Tibial nerve (tissue), 4 donors: ENCODE results near the gene F7. TPM values are rescaled to one million over a fixed set of nuclear protein-coding genes. Genes with fewer than 3 reads are reported as not detected.

Source experiments
- DNase-seq, 2 donors: peaks; one replicate each; pipeline ENCODE4 v3.0.0-alpha.2; 2019; ENCODE audit warnings: low spot score in 2 of 2
- H3K27ac ChIP-seq, 4 donors: fragments of 200-600 bp; sonication (generic) in 3 of 4; one replicate each; pipeline ENCODE4 v1.5.1; 2017 to 2019; ENCODE audit warnings: mild to moderate bottlenecking in 1 of 4
- H3K27me3 ChIP-seq, 2 donors: fragments of 200-600 bp; sonication (generic) in 1 of 2; one replicate each; pipeline versions ENCODE4 v1.5.1 to v1.6.0; 2017 to 2019
- H3K36me3 ChIP-seq, 3 donors: fragments of 200-600 bp; sonication (generic); one replicate each; pipeline ENCODE4 v1.5.1; 2018 to 2019
- H3K4me1 ChIP-seq, 4 donors: fragments of 200-600 bp; sonication (generic) in 3 of 4; one replicate each; pipeline ENCODE4 v1.5.1; 2017 to 2019
- H3K4me3 ChIP-seq, 4 donors: fragments of 200-600 bp; sonication (generic) in 3 of 4; one replicate each; pipeline ENCODE4 v1.5.1; 2017 to 2019; ENCODE audit warnings: mild to moderate bottlenecking in 1 of 4, moderate library complexity in 1 of 4
- H3K9me3 ChIP-seq, 4 donors: fragments of 200-600 bp; sonication (generic) in 3 of 4; one replicate each; pipeline ENCODE4 v1.5.1; 2017 to 2019
- EP300 ChIP-seq, 2 donors: sonication (generic); formaldehyde crosslinking; IDR thresholded peaks; one replicate each; pipeline ENCODE4 v1.6.1; 2017; ENCODE audit warnings: antibody characterized with exemption in 2 of 2, mild to moderate bottlenecking in 1 of 2
- POLR2A ChIP-seq, 2 donors: fragments of 450-650 bp; IDR thresholded peaks; one replicate each; pipeline ENCODE4 v1.6.1; 2017; ENCODE audit warnings: antibody characterized with exemption in 2 of 2, mild to moderate bottlenecking in 2 of 2, moderate library complexity in 2 of 2
- WGBS, 2 donors: methylation state at CpG; one replicate each; pipeline ENCODE4 v1.1.5; 2018; 5-methylcytosine and 5-hydroxymethylcytosine counted together
- total RNA-seq, 4 donors: library from RNA; depleted of rRNA; stranded (reverse); fragments of >200 nt; gene quantifications; one replicate each; pipeline ENCODE4 v1.1.0, GENCODE V29; 2016
- TF ChIP-seq, protein P1 (sequence below), 5 experiments: fragments of 200-600 bp in 3 of 5; fragments of 450-650 bp in 2 of 5; sonication (generic) in 3 of 5; IDR thresholded peaks; one replicate each; pipeline ENCODE4 v1.5.1; 2016 to 2019; ENCODE audit warnings: antibody characterized with exemption in 5 of 5, mild to moderate bottlenecking in 3 of 5, moderate library complexity in 2 of 5

Gene F7
- total RNA-seq, 4 donors from 2014 or later = not detected

DNA sequence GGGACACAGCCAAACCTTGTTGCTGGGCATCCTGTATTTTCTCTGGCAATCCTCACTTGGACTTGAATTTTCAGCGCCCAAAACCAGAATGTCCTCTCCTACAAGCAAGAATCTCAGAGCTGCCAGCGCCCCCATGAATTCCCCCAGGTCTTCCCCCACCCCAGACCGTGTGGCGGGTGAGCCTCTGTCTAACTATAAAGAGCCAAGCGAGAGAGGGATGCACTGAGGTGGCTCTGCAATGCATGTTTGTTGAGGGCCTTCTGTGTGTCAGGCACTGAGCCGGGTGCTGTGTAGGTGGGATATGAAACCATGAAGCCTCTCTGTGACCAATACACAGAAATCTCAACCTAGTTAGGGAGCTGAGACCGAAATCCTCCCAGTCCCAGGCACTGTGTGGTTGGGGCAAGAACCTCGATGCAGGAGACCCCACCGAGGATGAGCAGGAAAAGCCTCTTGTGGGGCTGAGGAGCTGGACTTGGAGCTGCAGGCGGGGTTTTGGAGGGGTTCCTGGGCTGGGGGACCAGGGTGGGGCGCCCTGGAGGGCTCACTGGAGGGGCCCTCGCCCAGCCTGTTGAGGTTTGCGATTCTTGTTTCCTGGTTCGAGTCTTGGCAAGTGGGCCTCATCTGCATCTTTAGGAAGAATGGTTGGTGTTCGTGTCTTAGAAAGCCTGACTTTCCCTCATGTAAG lies 40.5 kb downstream of the F7 start:
- TF ChIP-seq, protein P1, sequence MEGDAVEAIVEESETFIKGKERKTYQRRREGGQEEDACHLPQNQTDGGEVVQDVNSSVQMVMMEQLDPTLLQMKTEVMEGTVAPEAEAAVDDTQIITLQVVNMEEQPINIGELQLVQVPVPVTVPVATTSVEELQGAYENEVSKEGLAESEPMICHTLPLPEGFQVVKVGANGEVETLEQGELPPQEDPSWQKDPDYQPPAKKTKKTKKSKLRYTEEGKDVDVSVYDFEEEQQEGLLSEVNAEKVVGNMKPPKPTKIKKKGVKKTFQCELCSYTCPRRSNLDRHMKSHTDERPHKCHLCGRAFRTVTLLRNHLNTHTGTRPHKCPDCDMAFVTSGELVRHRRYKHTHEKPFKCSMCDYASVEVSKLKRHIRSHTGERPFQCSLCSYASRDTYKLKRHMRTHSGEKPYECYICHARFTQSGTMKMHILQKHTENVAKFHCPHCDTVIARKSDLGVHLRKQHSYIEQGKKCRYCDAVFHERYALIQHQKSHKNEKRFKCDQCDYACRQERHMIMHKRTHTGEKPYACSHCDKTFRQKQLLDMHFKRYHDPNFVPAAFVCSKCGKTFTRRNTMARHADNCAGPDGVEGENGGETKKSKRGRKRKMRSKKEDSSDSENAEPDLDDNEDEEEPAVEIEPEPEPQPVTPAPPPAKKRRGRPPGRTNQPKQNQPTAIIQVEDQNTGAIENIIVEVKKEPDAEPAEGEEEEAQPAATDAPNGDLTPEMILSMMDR (IDR thresholded peaks at IDR 0.05) = no peak
- TF ChIP-seq POLR2A (IDR thresholded peaks at IDR 0.05) (no peak), EP300 (IDR thresholded peaks at IDR 0.05) (no peak)
- Histone ChIP-seq H3K4me3 (no peak overlapping the region), H3K36me3 (peaks cover 0 to 13% (median 0%) of the 10 kb centered on the region in 3 donors), H3K9me3 (no peaks in the 10 kb centered on the region), H3K27ac (no peak overlapping the region), H3K4me1 (no peaks in the 10 kb centered on the region), H3K27me3 (peaks cover 0 to 8% of the 10 kb centered on the region in 2 donors)
- no peak for DNase-seq
- 82 to 89% methylated on average over 15 of the region's 15 CpGs for WGBS, 2 donors

DNA sequence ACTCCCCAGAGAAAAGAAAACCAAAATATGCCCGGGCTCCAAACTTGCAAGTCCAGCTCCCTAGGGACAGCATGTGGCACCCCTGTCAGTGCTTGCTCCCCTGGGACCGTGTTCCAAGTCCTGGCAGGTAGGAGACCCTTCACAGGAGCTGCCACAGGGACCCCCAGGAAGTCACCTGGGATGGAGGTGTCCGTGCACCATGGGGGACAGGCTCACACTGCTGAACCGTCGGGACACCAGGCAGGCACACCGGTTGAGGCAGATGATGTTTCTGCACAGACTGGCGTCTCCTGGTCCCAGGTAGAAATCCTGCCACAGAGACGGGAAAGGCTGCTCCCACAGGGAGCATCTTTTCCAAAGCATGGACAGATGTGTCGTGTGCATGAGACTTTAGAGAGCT lies 41.2 kb downstream of the F7 start:
- WGBS, 2 donors = 79 to 81% methylated on average over 8 to 9 of the region's 9 CpGs
- no peaks in the 10 kb centered on the region for H3K4me1 ChIP-seq
- no peak overlapping the region for H3K27ac ChIP-seq
- no peaks in the 10 kb centered on the region for H3K9me3 ChIP-seq
- H3K27me3 ChIP-seq = peaks cover 0 to 10% of the 10 kb centered on the region in 2 donors
- peaks cover 0 to 12% (median 0%) of the 10 kb centered on the region in 3 donors for H3K36me3 ChIP-seq
- no peak overlapping the region for H3K4me3 ChIP-seq
- DNase-seq = no peak
- TF ChIP-seq, protein P1 (IDR thresholded peaks at IDR 0.05) = no peak
- TF ChIP-seq EP300 (IDR thresholded peaks at IDR 0.05) (no peak), POLR2A (IDR thresholded peaks at IDR 0.05) (no peak)

GRCh38 chr13:113147206-113147605 lies 41.6 kb downstream of the F7 start:
- 84 to 87% methylated on average over 8 of the region's 8 CpGs for WGBS, 2 donors
- TF ChIP-seq, protein P1 (IDR thresholded peaks at IDR 0.05) = no peak
- TF ChIP-seq POLR2A (IDR thresholded peaks at IDR 0.05) (no peak), EP300 (IDR thresholded peaks at IDR 0.05) (no peak)
- no peak for DNase-seq

GRCh38 chr13:113148407-113148806 lies 42.8 kb downstream of the F7 start:
- H3K36me3 ChIP-seq = peaks cover 0 to 10% (median 0%) of the 10 kb centered on the region in 3 donors
- peaks cover 0 to 10% of the 10 kb centered on the region in 2 donors for H3K27me3 ChIP-seq
- H3K9me3 ChIP-seq = no peaks in the 10 kb centered on the region
- H3K4me1 ChIP-seq = peaks cover 0 to 16% (median 6%) of the 10 kb centered on the region in 4 donors
- H3K4me3 ChIP-seq = no peak overlapping the region
- no peak for DNase-seq
- WGBS, 2 donors = 91 to 93% methylated on average over 13 of the region's 13 CpGs
- no peak for TF ChIP-seq EP300 (IDR thresholded peaks at IDR 0.05)
- TF ChIP-seq, protein P1 (IDR thresholded peaks at IDR 0.05) = no peak
- no peak for TF ChIP-seq POLR2A (IDR thresholded peaks at IDR 0.05)
- no peak overlapping the region for H3K27ac ChIP-seq

More at GRCh38 chr13:113147206-113147605, 41.6 kb downstream of the F7 start:
- no peak overlapping the region for H3K4me3 ChIP-seq
- no peak overlapping the region for H3K27ac ChIP-seq
- peaks cover 0 to 10% of the 10 kb centered on the region in 2 donors for H3K27me3 ChIP-seq
- peaks cover 0 to 4% (median 0%) of the 10 kb centered on the region in 4 donors for H3K4me1 ChIP-seq
- no peaks in the 10 kb centered on the region for H3K9me3 ChIP-seq
- peaks cover 0 to 12% (median 0%) of the 10 kb centered on the region in 3 donors for H3K36me3 ChIP-seq

GRCh38 chr13:113148940-113149503 lies 43.4 kb downstream of the F7 start:
- 91 to 93% methylated on average over 35 to 38 of the region's 38 CpGs for WGBS, 2 donors
- DNase-seq = no peak
- H3K4me3 ChIP-seq = no peak overlapping the region
- H3K9me3 ChIP-seq = no peaks in the 10 kb centered on the region
- TF ChIP-seq, protein P1 (IDR thresholded peaks at IDR 0.05) = no peak
- no peak for TF ChIP-seq POLR2A (IDR thresholded peaks at IDR 0.05)
- no peak for TF ChIP-seq EP300 (IDR thresholded peaks at IDR 0.05)
- H3K27ac ChIP-seq = no peak overlapping the region
- peaks cover 0 to 19% (median 7%) of the 10 kb centered on the region in 4 donors for H3K4me1 ChIP-seq
- peaks cover 0 to 4% (median 0%) of the 10 kb centered on the region in 3 donors for H3K36me3 ChIP-seq
- H3K27me3 ChIP-seq = peaks cover 0 to 8% of the 10 kb centered on the region in 2 donors
